OCI-LY7 (cell line): Measurements from ENCODE around the gene CILP2. TPM values are rescaled to one million over a fixed set of nuclear protein-coding genes. Genes with fewer than 3 reads are reported as not detected.

Source experiments
- BruUV-seq: library from RNA; stranded (reverse); fragments of 400-500 nt; replicated peaks from 2 replicates; lab custom pipeline; 2021; lab: Mats Ljungman, UMichigan
- CTCF ChIA-PET: fragments of 300-600 bp; sonication (Branson Sonifier 250); formaldehyde crosslinking; loops from one replicate; lab custom pipeline; 2022; ENCODE audit warnings: antibody characterized with exemption; ENCODE audit not compliant: unreplicated experiment; lab: Charles Lee
- POLR2A ChIA-PET: fragments of 300-600 bp; sonication (Branson Sonifier 250); formaldehyde crosslinking; loops from one replicate; lab custom pipeline; 2022; ENCODE audit warnings: antibody characterized with exemption; lab: Charles Lee
- DNase-seq: peaks from one replicate; pipeline ENCODE4 v3.0.0-alpha.2; 2015; ENCODE audit warnings: low spot score
- H2AFZ ChIP-seq: fragments of 200-600 bp; sonication (generic), shearing (Covaris generic); 2 replicates; pipeline ENCODE4 v1.6.1; 2014; ENCODE audit warnings: mild to moderate bottlenecking, antibody characterized with exemption, low read length, moderate library complexity
- H3K27ac ChIP-seq: fragments of 200-600 bp; sonication (generic); 2 replicates; pipeline ENCODE4 v1.5.1; 2014; ENCODE audit warnings: mixed run types, low read depth, mild to moderate bottlenecking, moderate library complexity, low read length, inconsistent platforms; ENCODE audit not compliant: poor library complexity, severe bottlenecking
- H3K36me3 ChIP-seq: fragments of 200-600 bp; sonication (generic); 2 replicates; pipeline ENCODE4 v1.6.1; 2014; ENCODE audit warnings: mild to moderate bottlenecking, antibody characterized with exemption, low read length, moderate library complexity, mixed read lengths; ENCODE audit not compliant: insufficient read depth
- H3K4me1 ChIP-seq: fragments of 200-600 bp; sonication (generic); 2 replicates; pipeline ENCODE4 v1.5.1; 2014; ENCODE audit warnings: mild to moderate bottlenecking, low read length; ENCODE audit not compliant: insufficient read depth, poor library complexity, severe bottlenecking
- H3K4me2 ChIP-seq: fragments of 200-600 bp; sonication (generic); 2 replicates; pipeline ENCODE4 v1.6.1; 2014; ENCODE audit warnings: mild to moderate bottlenecking, low read length
- H3K4me3 ChIP-seq: fragments of 200-600 bp; sonication (generic); 2 replicates; pipeline ENCODE4 v1.5.1; 2014; ENCODE audit warnings: mild to moderate bottlenecking, low read depth, low read length; ENCODE audit not compliant: poor library complexity, severe bottlenecking
- H3K79me2 ChIP-seq: fragments of 200-600 bp; sonication (generic); 2 replicates; pipeline ENCODE4 v1.6.1; 2016; ENCODE audit warnings: low read depth, mild to moderate bottlenecking, low read length, moderate library complexity, mixed read lengths; ENCODE audit not compliant: insufficient read depth
- H3K9me2 ChIP-seq: fragments of 200-600 bp; sonication (generic); 2 replicates; pipeline ENCODE4 v1.6.1; 2016; ENCODE audit warnings: mild to moderate bottlenecking, low read length, mixed read lengths; ENCODE audit not compliant: insufficient read depth
- H3K9me3 ChIP-seq: fragments of 200-600 bp; sonication (generic); 2 replicates; pipeline ENCODE4 v1.6.1; 2014; ENCODE audit warnings: mild to moderate bottlenecking, mixed run types, low read length, mixed read lengths
- H4K20me1 ChIP-seq: fragments of 200-600 bp; sonication (generic); 2 replicates; pipeline ENCODE4 v1.6.1; 2014; ENCODE audit warnings: mild to moderate bottlenecking, antibody characterized with exemption, low read length, moderate library complexity, mixed read lengths; ENCODE audit not compliant: insufficient read depth
- CTCF ChIP-seq: fragments of 200-600 bp; sonication (generic); conservative IDR thresholded peaks from 2 replicates; pipeline ENCODE4 v1.5.1; 2014; ENCODE audit warnings: mild to moderate bottlenecking, antibody characterized with exemption, low read length, moderate library complexity, mixed read lengths
- EZH2phosphoT487 ChIP-seq: fragments of 200-600 bp; sonication (generic); IDR thresholded peaks from 2 replicates; pipeline ENCODE4 v1.6.1; 2018; ENCODE audit warnings: low read depth, borderline replicate concordance, mild to moderate bottlenecking, mixed run types, antibody characterized with exemption, low read length, moderate library complexity, mixed read lengths
- intact Hi-C: fragments of 100-400 bp; cut with micrococcal nuclease; formaldehyde crosslinking; loops from one replicate; pipeline ENCODE4 v1.10.0; 2022; ENCODE audit not compliant: unreplicated experiment
- total RNA-seq, 2 experiments: library from RNA; depleted of rRNA in 1 of 2; stranded (reverse); fragments of >200 nt in 1 of 2; shearing (Covaris generic) in 1 of 2; gene quantifications; 2 replicates each; pipeline ENCODE4 v1.2.3, GENCODE V29; 2014 to 2022

CILP2 gene
- total RNA-seq, 2 experiments from 2014 or later = 0.19 to 0.51 TPM

DNA sequence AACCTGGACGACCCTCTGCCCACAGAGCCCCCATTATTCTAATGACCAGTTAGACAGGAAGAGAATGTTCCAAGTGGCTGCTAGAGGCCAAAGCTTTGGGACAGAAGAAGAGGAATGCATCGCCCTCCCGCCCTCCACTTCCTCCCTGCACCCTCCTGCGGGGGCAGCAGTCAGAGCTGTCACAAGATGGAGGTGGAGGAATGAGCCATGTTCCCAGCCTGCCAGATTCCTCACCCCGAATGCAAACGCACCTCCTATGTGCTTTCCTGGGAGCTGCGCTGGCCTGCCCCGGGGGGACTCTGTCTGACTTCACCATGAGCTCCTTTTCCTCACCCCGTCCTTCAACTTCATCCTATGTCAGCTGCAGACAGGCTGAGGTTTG, 7.7 kb upstream of the CILP2 start:
- POLR2A ChIA-PET = interaction anchor here (1.0 kb wide), 1 partner anchor 23 kb away, joined by 5 read pairs; no protein-coding TSS in a partner anchor
- intact Hi-C loops = loop anchor here (10.0 kb wide), 1 partner anchor 214 kb away; no protein-coding TSS in a partner anchor

GRCh38 chr19:19530889-19531288, 7.2 kb upstream of the CILP2 start:
- Histone ChIP-seq H3K4me1 (peaks cover 17% of the 10 kb centered on the region), H3K27ac (no peak overlapping the region), H3K79me2 (no peaks in the 10 kb centered on the region), H3K4me3 (no peak overlapping the region), H2AFZ (no peak overlapping the region), H3K9me2 (no peaks in the 10 kb centered on the region), H4K20me1 (no peaks in the 10 kb centered on the region), H3K9me3 (no peaks in the 10 kb centered on the region), H3K4me2 (no peak overlapping the region), H3K36me3 (peaks cover 46% of the 10 kb centered on the region)
- no TSS peak for BruUV-seq
- intact Hi-C loops = loop anchor here (10.0 kb wide), 1 partner anchor 214 kb away; no protein-coding TSS in a partner anchor
- ChIA-PET POLR2A (interaction anchor here (0.7 to 0.8 kb wide), 2 partner anchors 42 to 421 kb away, joined by 3 to 5 read pairs; no protein-coding TSS in a partner anchor), CTCF (no interaction called here)
- TF ChIP-seq CTCF = no peak
- TF ChIP-seq EZH2phosphoT487 = no peak
- no peak for DNase-seq

More for the DNA sequence above, 7.7 kb upstream of the CILP2 start:
- no TSS peak for BruUV-seq
- H2AFZ ChIP-seq = no peak overlapping the region
- CTCF ChIA-PET = no interaction called here
- peaks cover 51% of the 10 kb centered on the region for H3K36me3 ChIP-seq
- no peaks in the 10 kb centered on the region for H3K9me3 ChIP-seq
- TF ChIP-seq CTCF (no peak), EZH2phosphoT487 (no peak)
- H3K4me3 ChIP-seq = no peak overlapping the region
- no peak overlapping the region for H3K27ac ChIP-seq
- no peak for DNase-seq
- H3K79me2 ChIP-seq = peaks cover 4% of the 10 kb centered on the region; the same call in 1 of the 2 replicates
- H4K20me1 ChIP-seq = no peaks in the 10 kb centered on the region
- no peak overlapping the region for H3K4me2 ChIP-seq
- no peaks in the 10 kb centered on the region for H3K9me2 ChIP-seq
- H3K4me1 ChIP-seq = peaks cover 21% of the 10 kb centered on the region
